Measurements from ENCODE around the gene ZBP1.

Gene ZBP1

GRCh38 chr20:57598060-57598459, 22.2 kb downstream of the ZBP1 start:
- no peak overlapping the region for H3K4me3 ChIP-seq (ENCODE audit: low read length in 2 of 2)
- H2BK15ac ChIP-seq (ENCODE audit: low read length), result no peak overlapping the region
- H3K14ac ChIP-seq (ENCODE audit: low read length), result no peak overlapping the region
- no peak overlapping the region for H4K91ac ChIP-seq (ENCODE audit: low read depth, low read length, poor library complexity)
- no peak for DNase-seq (ENCODE audit: low spot score)
- no peak overlapping the region for H2BK120ac ChIP-seq (ENCODE audit: low read depth, low read length)
- H3K23ac ChIP-seq (ENCODE audit: low read depth, low read length, poor library complexity), result no peak overlapping the region
- H3K27ac ChIP-seq (replicated peaks; ENCODE audit: low read length), result no peak overlapping the region
- H3K27me3 ChIP-seq (ENCODE audit: control insufficient read depth in 3 of 3, insufficient read depth in 3 of 3, low read depth in 1 of 3, low read length in 3 of 3), result peaks cover 0 to 40% (median 0%) of the 10 kb centered on the region in 3 experiments
- H3K36me3 ChIP-seq (replicated peaks in 1 of 2; ENCODE audit: control insufficient read depth in 2 of 2, insufficient read depth in 2 of 2, low read length in 2 of 2), result no peaks in the 10 kb centered on the region
- H3K79me1 ChIP-seq (ENCODE audit: low read depth, low read length), result no peaks in the 10 kb centered on the region
- no peaks in the 10 kb centered on the region for H3K9me3 ChIP-seq (replicated peaks in 1 of 2; ENCODE audit: control insufficient read depth in 2 of 2, insufficient read depth in 1 of 2, low read depth in 1 of 2, low read length in 2 of 2)
- H2AK5ac ChIP-seq (ENCODE audit: low read depth, low read length), result no peak overlapping the region
- H4K8ac ChIP-seq (ENCODE audit: low read depth, low read length), result no peak overlapping the region
- WGBS, 2 donors (ENCODE audit: extremely low coverage in 2 of 2, insufficient read length in 2 of 2, insufficient replicate concordance in 1 of 2), result no CpG with 5 or more reads among the region's 10 CpGs
- peaks cover 0 to 7% of the 10 kb centered on the region in 2 donors for H3K4me1 ChIP-seq (ENCODE audit: control insufficient read depth in 2 of 2, insufficient read depth in 1 of 2, low read depth in 1 of 2, low read length in 2 of 2)
- H3K18ac ChIP-seq (ENCODE audit: low read length), result no peak overlapping the region
- no peak overlapping the region for H3K4me2 ChIP-seq (ENCODE audit: insufficient read depth, low read length, poor library complexity, severe bottlenecking)
- H2AFZ ChIP-seq (ENCODE audit: low read length), result no peak overlapping the region
- no peak overlapping the region for H3K4ac ChIP-seq (ENCODE audit: low read length)
- H2BK12ac ChIP-seq (ENCODE audit: low read length), result no peak overlapping the region
- peak overlapping the region; percentile 16 for H2BK5ac ChIP-seq (ENCODE audit: low read length)
- H3K9ac ChIP-seq (ENCODE audit: low read depth, low read length, poor library complexity), result no peak overlapping the region

DNA sequence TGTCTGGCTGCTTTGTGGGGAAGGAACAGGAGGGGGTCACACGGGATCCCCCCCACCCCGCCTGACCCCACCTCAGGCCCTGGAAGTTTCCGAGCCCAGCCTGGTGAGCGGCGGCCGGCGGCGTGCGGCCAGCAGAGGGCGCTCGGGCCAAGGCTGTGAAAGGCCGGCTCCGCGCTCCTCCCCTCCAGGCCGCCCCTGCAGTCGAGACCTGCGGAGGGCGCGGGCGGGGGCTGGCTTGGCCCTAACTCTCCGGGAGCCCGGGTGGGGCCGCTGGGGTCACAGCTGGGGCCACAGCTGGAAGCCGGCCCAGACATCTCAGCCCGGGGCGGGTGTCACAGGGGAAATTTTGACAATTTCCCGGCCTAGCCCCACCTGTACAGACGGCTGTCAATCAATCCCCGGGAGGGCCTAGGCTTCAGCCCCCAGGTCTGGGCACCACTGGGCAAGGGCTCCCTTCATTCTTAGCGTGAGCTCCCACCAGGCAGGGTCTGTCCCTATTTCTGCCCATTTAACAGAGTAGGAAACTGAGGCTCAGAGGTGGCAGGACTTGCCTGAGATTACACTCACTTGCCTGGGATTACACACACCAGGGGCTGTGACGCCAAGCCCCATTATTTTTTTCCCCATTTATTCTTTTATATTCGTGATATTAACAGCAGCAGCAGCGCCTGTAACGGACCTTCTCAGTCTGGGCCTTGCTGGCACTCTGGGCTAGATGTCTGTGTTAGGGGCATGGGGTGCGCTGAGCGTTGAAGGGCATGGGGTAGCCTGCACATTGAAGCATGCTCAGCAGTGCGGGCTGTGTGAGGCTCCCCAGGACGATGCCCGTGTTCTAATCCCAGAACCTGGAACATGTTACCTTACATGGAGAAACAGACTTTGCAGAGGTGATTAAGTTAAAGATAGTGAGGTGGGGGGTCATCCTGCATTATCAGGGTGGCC, 23.0 kb downstream of the ZBP1 start:
- peak overlapping the region; percentile 38 for H3K4me2 ChIP-seq (ENCODE audit: insufficient read depth, low read length, poor library complexity, severe bottlenecking)
- no peak overlapping the region for H3K4ac ChIP-seq (ENCODE audit: low read length)
- H2BK15ac ChIP-seq (ENCODE audit: low read length), result peak overlapping the region; percentile 86
- H3K79me1 ChIP-seq (ENCODE audit: low read depth, low read length), result no peaks in the 10 kb centered on the region
- no peak overlapping the region for H2BK5ac ChIP-seq (ENCODE audit: low read length)
- peak overlapping the region; percentile 87 for H3K18ac ChIP-seq (ENCODE audit: low read length)
- no peaks in the 10 kb centered on the region for H3K9me3 ChIP-seq (replicated peaks in 1 of 2; ENCODE audit: control insufficient read depth in 2 of 2, insufficient read depth in 1 of 2, low read depth in 1 of 2, low read length in 2 of 2)
- WGBS, 2 donors (ENCODE audit: extremely low coverage in 2 of 2, insufficient read length in 2 of 2, insufficient replicate concordance in 1 of 2), result no CpG with 5 or more reads among the region's 39 CpGs
- H2BK12ac ChIP-seq (ENCODE audit: low read length), result no peak overlapping the region
- no peak overlapping the region for H3K27ac ChIP-seq (replicated peaks; ENCODE audit: low read length)
- H2AK5ac ChIP-seq (ENCODE audit: low read depth, low read length), result peak overlapping the region; percentile 65
- H2BK120ac ChIP-seq (ENCODE audit: low read depth, low read length), result no peak overlapping the region
- DNase-seq (ENCODE audit: low spot score), result peak; percentile 61
- peaks cover 0 to 44% (median 0%) of the 10 kb centered on the region in 3 experiments for H3K27me3 ChIP-seq (ENCODE audit: control insufficient read depth in 3 of 3, insufficient read depth in 3 of 3, low read depth in 1 of 3, low read length in 3 of 3)
- H4K8ac ChIP-seq (ENCODE audit: low read depth, low read length), result no peak overlapping the region
- no peaks in the 10 kb centered on the region for H3K36me3 ChIP-seq (replicated peaks in 1 of 2; ENCODE audit: control insufficient read depth in 2 of 2, insufficient read depth in 2 of 2, low read length in 2 of 2)
- H3K23ac ChIP-seq (ENCODE audit: low read depth, low read length, poor library complexity), result no peak overlapping the region
- no peak overlapping the region for H3K4me3 ChIP-seq (ENCODE audit: low read length in 2 of 2)
- H2AFZ ChIP-seq (ENCODE audit: low read length), result peak overlapping the region; percentile 38
- peaks cover 0 to 7% of the 10 kb centered on the region in 2 donors for H3K4me1 ChIP-seq (ENCODE audit: control insufficient read depth in 2 of 2, insufficient read depth in 1 of 2, low read depth in 1 of 2, low read length in 2 of 2)
- H3K9ac ChIP-seq (ENCODE audit: low read depth, low read length, poor library complexity), result no peak overlapping the region
- H3K14ac ChIP-seq (ENCODE audit: low read length), result no peak overlapping the region
- H4K91ac ChIP-seq (ENCODE audit: low read depth, low read length, poor library complexity), result no peak overlapping the region

DNA sequence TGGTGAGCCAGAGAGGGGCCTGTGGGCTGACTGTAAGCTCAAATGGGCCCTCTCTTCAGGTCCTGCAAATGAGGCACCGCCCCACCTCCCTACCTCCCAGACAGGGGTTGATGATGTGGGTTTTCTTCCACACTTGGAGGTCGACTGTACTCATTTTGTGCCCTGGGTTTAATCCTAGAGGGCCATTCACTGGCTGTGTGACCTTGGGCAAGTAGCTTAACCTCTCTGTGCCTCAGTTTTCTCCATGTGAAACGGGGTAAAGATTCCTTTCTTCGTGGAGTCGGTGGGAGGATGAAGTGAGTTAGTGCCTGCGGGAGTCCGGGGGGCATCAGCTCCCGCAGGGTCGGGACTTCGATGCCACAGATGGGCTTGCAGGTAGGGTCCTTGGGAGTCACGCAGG, 23.9 kb downstream of the ZBP1 start:
- Histone ChIP-seq H3K9me3 (replicated peaks in 1 of 2; ENCODE audit: control insufficient read depth in 2 of 2, insufficient read depth in 1 of 2, low read depth in 1 of 2, low read length in 2 of 2) (no peaks in the 10 kb centered on the region), H3K27me3 (ENCODE audit: control insufficient read depth in 3 of 3, insufficient read depth in 3 of 3, low read depth in 1 of 3, low read length in 3 of 3) (peaks cover 0 to 42% (median 0%) of the 10 kb centered on the region in 3 experiments), H3K4me1 (ENCODE audit: control insufficient read depth in 2 of 2, insufficient read depth in 1 of 2, low read depth in 1 of 2, low read length in 2 of 2) (peaks cover 0 to 7% of the 10 kb centered on the region in 2 donors), H2BK5ac (ENCODE audit: low read length) (no peak overlapping the region), H3K79me1 (ENCODE audit: low read depth, low read length) (no peaks in the 10 kb centered on the region), H2BK12ac (ENCODE audit: low read length) (no peak overlapping the region), H4K8ac (ENCODE audit: low read depth, low read length) (no peak overlapping the region), H2AK5ac (ENCODE audit: low read depth, low read length) (peak overlapping the region; percentile 65), H3K4me2 (ENCODE audit: insufficient read depth, low read length, poor library complexity, severe bottlenecking) (no peak overlapping the region), H3K18ac (ENCODE audit: low read length) (no peak overlapping the region), H3K36me3 (replicated peaks in 1 of 2; ENCODE audit: control insufficient read depth in 2 of 2, insufficient read depth in 2 of 2, low read length in 2 of 2) (no peaks in the 10 kb centered on the region), H2BK15ac (ENCODE audit: low read length) (peak overlapping the region; percentile 86), H2BK120ac (ENCODE audit: low read depth, low read length) (no peak overlapping the region), H3K23ac (ENCODE audit: low read depth, low read length, poor library complexity) (no peak overlapping the region), H3K14ac (ENCODE audit: low read length) (no peak overlapping the region), H3K4me3 (ENCODE audit: low read length in 2 of 2) (no peak overlapping the region), H3K4ac (ENCODE audit: low read length) (no peak overlapping the region), H3K27ac (replicated peaks; ENCODE audit: low read length) (no peak overlapping the region), H3K9ac (ENCODE audit: low read depth, low read length, poor library complexity) (no peak overlapping the region), H2AFZ (ENCODE audit: low read length) (no peak overlapping the region), H4K91ac (ENCODE audit: low read depth, low read length, poor library complexity) (no peak overlapping the region)
- no peak for DNase-seq (ENCODE audit: low spot score)
- no CpG with 5 or more reads among the region's 11 CpGs for WGBS, 2 donors (ENCODE audit: extremely low coverage in 2 of 2, insufficient read length in 2 of 2, insufficient replicate concordance in 1 of 2)

All from neuronal stem cell (in vitro differentiated cells).